Panc1 (cell line): Measurements from ENCODE around the gene NTRK2. TPM values are rescaled to one million over a fixed set of nuclear protein-coding genes. Genes with fewer than 3 reads are reported as not detected.

Source experiments
- ATAC-seq: fragments of 200-7000 bp; cut with Tn5 transposase; 2 replicates; pipeline ENCODE4 v1.9.1; 2020; ENCODE audit warnings: mild to moderate bottlenecking, moderate library complexity
- BruUV-seq: library from RNA; stranded (reverse); fragments of 400-500 nt; replicated peaks from 2 replicates; lab custom pipeline; 2021; lab: Mats Ljungman, UMichigan
- CTCF ChIA-PET: fragments of 300-600 bp; sonication (Branson Sonifier 250); formaldehyde crosslinking; loops from one replicate; lab custom pipeline; 2022; ENCODE audit warnings: antibody characterized with exemption; lab: Charles Lee
- POLR2A ChIA-PET: fragments of 300-600 bp; sonication (Branson Sonifier 250); formaldehyde crosslinking; loops from one replicate; lab custom pipeline; 2022; ENCODE audit warnings: antibody characterized with exemption; lab: Charles Lee
- DNase-seq: peaks from one replicate; pipeline ENCODE4 v3.0.0-alpha.2; 2010; ENCODE audit warnings: low read depth, low spot score
- H3K27ac ChIP-seq: 2 replicates; pipeline ENCODE4 v1.5.1; 2011; ENCODE audit warnings: mild to moderate bottlenecking, low read length, inconsistent platforms
- H3K27me3 ChIP-seq: fragments of 200-500 bp; sonication (Bioruptor generic); 2 replicates; pipeline ENCODE4 v1.6.0; 2014; ENCODE audit warnings: low read length, inconsistent platforms; ENCODE audit not compliant: control insufficient read depth, insufficient read depth
- H3K36me3 ChIP-seq: fragments of 200-500 bp; sonication (Bioruptor generic); 2 replicates; pipeline ENCODE4 v1.5.1; 2014; ENCODE audit warnings: inconsistent platforms, mild to moderate bottlenecking, low read length, moderate library complexity; ENCODE audit not compliant: control insufficient read depth, insufficient read depth
- H3K4me1 ChIP-seq: 2 replicates; pipeline ENCODE4 v1.5.1; 2011; ENCODE audit warnings: inconsistent platforms, mild to moderate bottlenecking, low read length, moderate library complexity; ENCODE audit not compliant: control insufficient read depth, insufficient read depth
- H3K4me3 ChIP-seq, 2 experiments: 2 replicates each; pipeline ENCODE4 v1.5.1; 2011 to 2012; ENCODE audit warnings: low read depth in 2 of 2, low read length in 2 of 2, mild to moderate bottlenecking in 2 of 2, inconsistent platforms in 1 of 2, moderate library complexity in 1 of 2
- H3K9me3 ChIP-seq: fragments of 200-500 bp; sonication (Bioruptor generic); 2 replicates; pipeline ENCODE4 v1.5.1; 2014; ENCODE audit warnings: low read depth, mild to moderate bottlenecking, inconsistent platforms, low read length, moderate library complexity; ENCODE audit not compliant: control insufficient read depth, insufficient read depth
- POLR2AphosphoS5 ChIP-seq: IDR thresholded peaks from 2 replicates; pipeline ENCODE4 v1.6.1; 2012; ENCODE audit warnings: mild to moderate bottlenecking, low read depth, low read length, moderate library complexity
- SIN3A ChIP-seq: IDR thresholded peaks from 2 replicates; pipeline ENCODE4 v1.6.1; 2012; ENCODE audit warnings: low read depth, mild to moderate bottlenecking, low read length, moderate library complexity, borderline replicate concordance; ENCODE audit not compliant: insufficient read depth
- TCF7L2 ChIP-seq: IDR thresholded peaks from 2 replicates; pipeline ENCODE4 v1.6.1; 2011; ENCODE audit warnings: mild to moderate bottlenecking, low read depth, low read length, inconsistent platforms
- in situ Hi-C: cut with HindIII; loops from 2 replicates; pipeline ENCODE4 v1.10.0; 2016; ENCODE audit warnings: low sequenced_read_pairs, low pct_unique_long_range_greater_than_20kb
- intact Hi-C: fragments of 100-400 bp; cut with micrococcal nuclease; formaldehyde crosslinking; loops from one replicate; pipeline ENCODE4 v1.10.0; 2022; ENCODE audit not compliant: unreplicated experiment
- total RNA-seq: library from RNA; stranded (reverse); gene quantifications from one replicate; pipeline ENCODE4 v1.2.1, GENCODE V29; 2021; ENCODE audit not compliant: unreplicated experiment
- TF ChIP-seq, protein P1 (sequence below): fragments of 450-650 bp; IDR thresholded peaks from 2 replicates; pipeline ENCODE4 v1.5.1; 2017; ENCODE audit warnings: mild to moderate bottlenecking
- TF ChIP-seq, protein P2 (sequence below), 2 experiments: IDR thresholded peaks; 2 replicates each; pipeline ENCODE4 v1.6.1; 2011 to 2012; ENCODE audit warnings: low read depth in 2 of 2, control low read depth in 1 of 2, low read length in 1 of 2, mild to moderate bottlenecking in 1 of 2, moderate library complexity in 1 of 2; ENCODE audit not compliant: insufficient read depth in 1 of 2

Gene NTRK2
- total RNA-seq, 1 experiment from 2014 or later: 0.23 TPM

DNA sequence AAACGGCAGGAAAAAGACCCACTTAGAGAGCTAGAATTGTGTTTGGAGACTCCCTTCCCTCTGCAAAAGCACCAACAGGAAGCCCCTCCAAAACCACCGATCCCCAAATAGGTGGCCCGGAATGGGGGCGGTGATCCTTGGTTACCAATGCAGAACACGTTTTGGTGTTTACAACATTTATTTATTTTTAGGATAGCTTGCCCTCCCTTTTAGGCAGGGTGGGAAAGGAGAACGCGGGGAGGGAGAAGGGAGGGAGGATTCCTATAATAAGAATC is 579 bp upstream of the NTRK2 start:
- no peaks in the 10 kb centered on the region for H3K36me3 ChIP-seq
- intact Hi-C loops: no loop called here
- BruUV-seq: no TSS peak
- TF ChIP-seq SIN3A (no peak), TCF7L2 (no peak), POLR2AphosphoS5 (no peak)
- TF ChIP-seq, protein P1, sequence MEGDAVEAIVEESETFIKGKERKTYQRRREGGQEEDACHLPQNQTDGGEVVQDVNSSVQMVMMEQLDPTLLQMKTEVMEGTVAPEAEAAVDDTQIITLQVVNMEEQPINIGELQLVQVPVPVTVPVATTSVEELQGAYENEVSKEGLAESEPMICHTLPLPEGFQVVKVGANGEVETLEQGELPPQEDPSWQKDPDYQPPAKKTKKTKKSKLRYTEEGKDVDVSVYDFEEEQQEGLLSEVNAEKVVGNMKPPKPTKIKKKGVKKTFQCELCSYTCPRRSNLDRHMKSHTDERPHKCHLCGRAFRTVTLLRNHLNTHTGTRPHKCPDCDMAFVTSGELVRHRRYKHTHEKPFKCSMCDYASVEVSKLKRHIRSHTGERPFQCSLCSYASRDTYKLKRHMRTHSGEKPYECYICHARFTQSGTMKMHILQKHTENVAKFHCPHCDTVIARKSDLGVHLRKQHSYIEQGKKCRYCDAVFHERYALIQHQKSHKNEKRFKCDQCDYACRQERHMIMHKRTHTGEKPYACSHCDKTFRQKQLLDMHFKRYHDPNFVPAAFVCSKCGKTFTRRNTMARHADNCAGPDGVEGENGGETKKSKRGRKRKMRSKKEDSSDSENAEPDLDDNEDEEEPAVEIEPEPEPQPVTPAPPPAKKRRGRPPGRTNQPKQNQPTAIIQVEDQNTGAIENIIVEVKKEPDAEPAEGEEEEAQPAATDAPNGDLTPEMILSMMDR: no peak
- TF ChIP-seq, protein P2, sequence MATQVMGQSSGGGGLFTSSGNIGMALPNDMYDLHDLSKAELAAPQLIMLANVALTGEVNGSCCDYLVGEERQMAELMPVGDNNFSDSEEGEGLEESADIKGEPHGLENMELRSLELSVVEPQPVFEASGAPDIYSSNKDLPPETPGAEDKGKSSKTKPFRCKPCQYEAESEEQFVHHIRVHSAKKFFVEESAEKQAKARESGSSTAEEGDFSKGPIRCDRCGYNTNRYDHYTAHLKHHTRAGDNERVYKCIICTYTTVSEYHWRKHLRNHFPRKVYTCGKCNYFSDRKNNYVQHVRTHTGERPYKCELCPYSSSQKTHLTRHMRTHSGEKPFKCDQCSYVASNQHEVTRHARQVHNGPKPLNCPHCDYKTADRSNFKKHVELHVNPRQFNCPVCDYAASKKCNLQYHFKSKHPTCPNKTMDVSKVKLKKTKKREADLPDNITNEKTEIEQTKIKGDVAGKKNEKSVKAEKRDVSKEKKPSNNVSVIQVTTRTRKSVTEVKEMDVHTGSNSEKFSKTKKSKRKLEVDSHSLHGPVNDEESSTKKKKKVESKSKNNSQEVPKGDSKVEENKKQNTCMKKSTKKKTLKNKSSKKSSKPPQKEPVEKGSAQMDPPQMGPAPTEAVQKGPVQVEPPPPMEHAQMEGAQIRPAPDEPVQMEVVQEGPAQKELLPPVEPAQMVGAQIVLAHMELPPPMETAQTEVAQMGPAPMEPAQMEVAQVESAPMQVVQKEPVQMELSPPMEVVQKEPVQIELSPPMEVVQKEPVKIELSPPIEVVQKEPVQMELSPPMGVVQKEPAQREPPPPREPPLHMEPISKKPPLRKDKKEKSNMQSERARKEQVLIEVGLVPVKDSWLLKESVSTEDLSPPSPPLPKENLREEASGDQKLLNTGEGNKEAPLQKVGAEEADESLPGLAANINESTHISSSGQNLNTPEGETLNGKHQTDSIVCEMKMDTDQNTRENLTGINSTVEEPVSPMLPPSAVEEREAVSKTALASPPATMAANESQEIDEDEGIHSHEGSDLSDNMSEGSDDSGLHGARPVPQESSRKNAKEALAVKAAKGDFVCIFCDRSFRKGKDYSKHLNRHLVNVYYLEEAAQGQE (IDR thresholded peaks at IDR 0.05; ENCODE audit: insufficient read depth in 1 of 2, low read depth in 2 of 2, low read length in 1 of 2): no peak
- ATAC-seq: no peak
- no peaks in the 10 kb centered on the region for H3K9me3 ChIP-seq
- no peak overlapping the region for H3K27ac ChIP-seq
- in situ Hi-C loops: no loop called here
- no peaks in the 10 kb centered on the region for H3K27me3 ChIP-seq
- POLR2A ChIA-PET: no interaction called here
- no peak for DNase-seq
- H3K4me3 ChIP-seq: peak overlapping the region; percentile 40 to 57
- CTCF ChIA-PET: no interaction called here
- H3K4me1 ChIP-seq: no peaks in the 10 kb centered on the region

DNA sequence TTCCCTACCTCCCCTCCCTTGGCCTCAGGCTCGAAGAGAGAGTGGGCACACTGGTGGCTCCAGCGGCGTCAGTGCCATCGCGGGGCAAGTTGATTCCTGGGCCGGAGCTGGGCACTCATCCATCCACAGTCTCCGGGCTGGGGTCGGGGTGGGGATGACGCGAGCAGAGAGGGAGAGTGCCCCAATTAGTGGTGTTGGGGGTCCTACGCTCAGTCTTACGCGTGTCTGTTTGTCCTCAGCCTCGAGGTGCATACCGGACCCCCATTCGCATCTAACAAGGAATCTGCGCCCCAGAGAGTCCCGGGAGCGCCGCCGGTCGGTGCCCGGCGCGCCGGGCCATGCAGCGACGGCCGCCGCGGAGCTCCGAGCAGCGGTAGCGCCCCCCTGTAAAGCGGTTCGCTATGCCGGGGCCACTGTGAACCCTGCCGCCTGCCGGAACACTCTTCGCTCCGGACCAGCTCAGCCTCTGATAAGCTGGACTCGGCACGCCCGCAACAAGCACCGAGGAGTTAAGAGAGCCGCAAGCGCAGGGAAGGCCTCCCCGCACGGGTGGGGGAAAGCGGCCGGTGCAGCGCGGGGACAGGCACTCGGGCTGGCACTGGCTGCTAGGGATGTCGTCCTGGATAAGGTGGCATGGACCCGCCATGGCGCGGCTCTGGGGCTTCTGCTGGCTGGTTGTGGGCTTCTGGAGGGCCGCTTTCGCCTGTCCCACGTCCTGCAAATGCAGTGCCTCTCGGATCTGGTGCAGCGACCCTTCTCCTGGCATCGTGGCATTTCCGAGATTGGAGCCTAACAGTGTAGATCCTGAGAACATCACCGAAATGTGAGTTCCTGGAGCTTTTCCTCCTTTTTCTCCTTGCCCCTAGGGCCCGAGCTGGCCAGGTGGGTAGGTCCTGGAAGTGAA is 861 bp downstream of the NTRK2 start:
- H3K4me3 ChIP-seq: no peak overlapping the region
- ChIA-PET POLR2A (no interaction called here), CTCF (interaction anchor here (0.8 kb wide), 1 partner anchor 19 kb away, joined by 5 read pairs; no protein-coding TSS in a partner anchor)
- intact Hi-C loops (no loop called here), in situ Hi-C loops (no loop called here)
- no TSS peak for BruUV-seq
- no peaks in the 10 kb centered on the region for H3K27me3 ChIP-seq
- H3K4me1 ChIP-seq: no peaks in the 10 kb centered on the region
- TF ChIP-seq, protein P2 (IDR thresholded peaks at IDR 0.05; ENCODE audit: insufficient read depth in 1 of 2, low read depth in 2 of 2, low read length in 1 of 2): no peak
- TF ChIP-seq SIN3A: no peak
- no peak for TF ChIP-seq POLR2AphosphoS5
- TF ChIP-seq, protein P1: no peak
- TF ChIP-seq TCF7L2: no peak
- no peak overlapping the region for H3K27ac ChIP-seq
- no peak for DNase-seq
- ATAC-seq: no peak
- H3K36me3 ChIP-seq: no peaks in the 10 kb centered on the region
- H3K9me3 ChIP-seq: no peaks in the 10 kb centered on the region
